Measurements from ENCODE around the gene PPP1R13L.
"Not testable (repeated sequence)": the region's sequence is repeated elsewhere in the genome, so short reads cannot be mapped to it uniquely, and the experiment has no call there.

Gene PPP1R13L

DNA sequence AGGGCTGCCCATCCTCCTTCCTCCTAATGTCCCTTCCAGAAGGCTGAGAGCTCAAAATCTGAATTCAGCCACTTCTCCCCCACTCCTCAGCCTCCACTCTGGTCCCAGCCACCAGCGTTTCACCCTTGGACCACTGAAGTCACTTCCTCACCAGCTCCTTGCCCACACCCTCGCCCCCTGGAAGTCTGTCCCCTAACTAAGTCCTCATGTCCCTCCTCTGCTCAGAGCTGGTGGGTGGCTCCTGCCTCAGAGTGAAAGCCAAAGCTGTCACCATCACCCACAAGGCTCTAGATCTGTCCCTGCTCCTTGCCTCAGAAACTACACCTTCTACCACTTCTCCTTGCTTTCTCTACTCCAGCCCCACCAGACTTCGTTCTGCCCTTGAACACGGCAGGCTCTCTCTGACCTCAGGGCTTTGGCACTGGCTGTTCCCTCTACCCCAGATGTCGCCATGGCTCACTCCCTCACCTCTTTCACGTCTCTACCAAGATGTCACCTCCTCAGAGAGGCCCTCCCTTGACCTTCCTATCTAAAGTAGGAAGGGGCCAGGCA, 17.2 kb upstream of the PPP1R13L start:
- DNase-seq: no peak
- no peak for TF ChIP-seq GATA1 (IDR thresholded peaks at IDR 0.05; ENCODE audit: low read depth, low read length)
- no peak for TF ChIP-seq POLR2A (IDR thresholded peaks at IDR 0.05; ENCODE audit: low read length)

DNA sequence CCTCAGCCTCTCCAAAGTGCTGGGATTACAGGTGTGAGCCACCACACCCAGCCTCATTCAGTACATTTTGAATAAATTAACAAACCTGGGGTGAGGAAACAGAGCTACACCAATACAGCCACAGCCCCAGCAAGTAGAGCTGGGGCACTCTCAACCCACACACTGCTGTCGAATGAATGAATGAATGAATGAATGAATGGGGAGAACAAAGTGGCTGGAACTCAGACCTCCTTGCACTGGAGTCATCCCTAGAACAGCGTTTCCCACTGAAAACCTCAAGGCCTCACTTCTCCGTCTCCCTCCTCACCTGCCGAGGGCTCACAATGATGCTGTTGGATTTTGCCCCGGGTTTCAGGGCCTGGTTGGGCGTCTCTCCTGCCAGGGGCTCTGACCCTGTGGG, 16.0 kb upstream of the PPP1R13L start:
- DNase-seq: no peak
- TF ChIP-seq POLR2A (IDR thresholded peaks at IDR 0.05; ENCODE audit: low read length) (no peak), GATA1 (IDR thresholded peaks at IDR 0.05; ENCODE audit: low read depth, low read length) (no peak)

DNA sequence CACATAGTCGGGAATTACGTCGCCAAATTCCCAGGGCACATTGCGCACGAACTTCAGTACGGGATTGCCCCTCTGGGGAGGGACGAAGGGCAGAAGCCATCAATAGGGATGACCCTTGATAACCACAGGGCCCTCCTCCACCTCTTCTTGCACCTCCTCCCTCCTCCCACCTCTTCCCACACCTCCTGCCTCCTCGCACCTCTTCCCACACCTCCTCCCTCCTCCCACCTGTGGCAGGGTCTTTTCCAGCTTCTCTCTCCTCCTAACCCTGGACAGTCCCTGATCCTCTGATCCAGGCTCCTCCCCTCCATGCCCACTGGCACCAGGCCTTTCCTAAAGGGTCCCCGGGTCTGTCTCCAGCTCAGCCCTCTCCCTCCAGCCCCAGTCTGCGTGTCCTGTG, 15.5 kb upstream of the PPP1R13L start:
- no peak for DNase-seq
- TF ChIP-seq GATA1 (IDR thresholded peaks at IDR 0.05; ENCODE audit: low read depth, low read length): no peak
- TF ChIP-seq POLR2A (IDR thresholded peaks at IDR 0.05; ENCODE audit: low read length): no peak

DNA sequence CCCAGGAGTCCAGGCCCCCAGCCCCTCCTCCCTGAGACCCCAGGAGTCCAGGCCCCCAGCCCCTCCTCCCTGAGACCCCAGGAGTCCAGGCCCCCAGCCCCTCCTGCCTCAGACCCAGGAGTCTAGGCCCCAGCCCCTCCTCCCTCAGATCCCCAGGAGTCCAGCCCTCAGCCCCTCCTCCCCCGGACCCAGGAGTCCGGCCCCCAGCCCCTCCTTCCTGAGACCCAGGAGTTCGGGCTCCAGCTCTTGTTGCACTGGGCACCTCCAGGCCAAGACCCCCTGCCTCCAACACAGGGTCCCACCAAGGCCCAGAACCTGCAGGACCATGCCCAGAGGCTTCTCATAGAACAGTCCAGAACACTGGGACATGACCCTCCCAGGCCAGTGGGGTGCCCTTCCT, 15.0 kb upstream of the PPP1R13L start:
- TF ChIP-seq GATA1 (IDR thresholded peaks at IDR 0.05; ENCODE audit: low read depth, low read length) (no peak), POLR2A (IDR thresholded peaks at IDR 0.05; ENCODE audit: low read length) (no peak)
- no peak for DNase-seq

DNA sequence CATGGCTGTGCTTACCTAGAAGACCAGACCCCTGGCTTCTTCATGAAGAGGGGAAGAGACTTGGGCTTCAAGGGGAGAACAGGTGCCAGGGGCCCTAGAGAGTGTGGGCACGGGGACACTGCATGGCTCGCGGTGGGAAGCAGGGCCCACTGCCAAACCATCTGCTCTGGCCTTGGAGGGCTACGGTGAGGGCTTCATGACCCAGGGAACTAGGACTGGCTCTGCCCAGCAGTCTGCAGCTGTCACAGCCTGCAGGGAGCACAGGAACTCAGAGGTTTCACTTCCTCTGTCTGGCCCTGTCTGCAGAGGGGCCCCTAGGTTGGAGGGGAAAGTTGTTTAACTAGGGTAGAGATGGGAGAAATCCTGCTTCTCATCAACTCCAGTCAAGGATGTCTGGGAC, 14.5 kb upstream of the PPP1R13L start:
- TF ChIP-seq GATA1 (IDR thresholded peaks at IDR 0.05; ENCODE audit: low read depth, low read length) (no peak), POLR2A (IDR thresholded peaks at IDR 0.05; ENCODE audit: low read length) (no peak)
- no peak for DNase-seq

DNA sequence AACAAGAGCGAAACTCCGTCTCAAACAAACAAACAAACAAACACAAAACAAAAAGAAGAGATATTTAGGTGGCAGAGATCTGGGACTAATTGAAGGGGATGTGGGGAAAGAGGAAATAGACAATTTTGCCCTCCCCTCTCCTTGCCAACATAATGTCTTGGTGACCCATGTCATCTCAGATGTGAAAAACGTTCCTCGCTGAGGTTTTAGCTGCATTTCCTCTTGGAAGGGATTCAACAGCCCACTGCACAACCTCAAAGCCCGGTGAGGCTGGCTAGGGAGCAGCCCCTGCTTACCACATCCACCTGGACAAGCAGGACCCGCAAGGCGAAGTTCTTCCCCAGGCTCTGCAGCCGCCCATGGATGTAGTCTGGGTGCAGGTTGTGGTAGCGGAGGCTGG, 13.9 kb upstream of the PPP1R13L start:
- DNase-seq: no peak
- TF ChIP-seq GATA1 (IDR thresholded peaks at IDR 0.05; ENCODE audit: low read depth, low read length) (no peak), POLR2A (IDR thresholded peaks at IDR 0.05; ENCODE audit: low read length) (no peak)

DNA sequence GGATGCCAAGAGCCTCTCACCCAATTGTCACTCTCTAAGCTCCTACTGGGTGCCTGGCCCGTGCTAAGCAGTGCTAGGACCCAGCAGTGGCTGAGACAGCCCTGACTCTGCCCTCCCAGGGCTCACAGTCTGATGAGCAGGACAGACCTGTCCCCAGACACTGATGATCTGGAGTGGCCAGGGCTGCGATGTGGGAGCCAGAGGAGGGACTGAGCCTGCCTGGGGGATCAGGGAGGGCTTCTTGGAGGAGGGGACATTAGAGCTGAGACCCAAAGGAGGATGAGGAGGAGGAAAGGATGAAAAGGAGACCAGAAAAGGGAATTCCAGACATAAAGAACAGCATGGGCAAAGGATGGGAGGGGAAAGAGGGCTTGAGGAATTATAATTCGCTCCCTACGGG, 12.3 kb upstream of the PPP1R13L start:
- TF ChIP-seq GATA1 (IDR thresholded peaks at IDR 0.05; ENCODE audit: low read depth, low read length): no peak
- no peak for TF ChIP-seq POLR2A (IDR thresholded peaks at IDR 0.05; ENCODE audit: low read length)
- DNase-seq: no peak

DNA sequence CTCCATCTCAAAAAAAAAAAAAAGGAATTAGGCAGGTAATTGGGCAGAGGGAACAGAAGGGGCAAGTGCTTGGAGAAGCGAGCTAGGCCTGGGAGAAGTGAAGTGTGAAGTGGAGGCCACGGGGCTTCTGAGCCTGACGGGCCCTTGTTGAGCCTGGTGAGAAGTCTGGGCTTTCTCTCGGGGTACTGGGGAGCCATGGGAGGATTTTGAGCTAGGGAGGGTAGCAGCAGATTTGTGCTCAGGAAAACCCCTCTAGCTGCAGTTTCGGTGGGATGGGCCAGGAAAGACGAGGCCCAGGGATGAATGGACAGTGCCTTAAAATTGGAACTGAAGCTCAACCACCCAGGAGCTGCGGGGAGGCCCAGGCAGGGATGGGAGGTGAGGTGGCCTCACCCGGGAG, 9.6 kb upstream of the PPP1R13L start:
- TF ChIP-seq POLR2A (IDR thresholded peaks at IDR 0.05; ENCODE audit: low read length): no peak
- TF ChIP-seq GATA1 (IDR thresholded peaks at IDR 0.05; ENCODE audit: low read depth, low read length): no peak
- DNase-seq: no peak

DNA sequence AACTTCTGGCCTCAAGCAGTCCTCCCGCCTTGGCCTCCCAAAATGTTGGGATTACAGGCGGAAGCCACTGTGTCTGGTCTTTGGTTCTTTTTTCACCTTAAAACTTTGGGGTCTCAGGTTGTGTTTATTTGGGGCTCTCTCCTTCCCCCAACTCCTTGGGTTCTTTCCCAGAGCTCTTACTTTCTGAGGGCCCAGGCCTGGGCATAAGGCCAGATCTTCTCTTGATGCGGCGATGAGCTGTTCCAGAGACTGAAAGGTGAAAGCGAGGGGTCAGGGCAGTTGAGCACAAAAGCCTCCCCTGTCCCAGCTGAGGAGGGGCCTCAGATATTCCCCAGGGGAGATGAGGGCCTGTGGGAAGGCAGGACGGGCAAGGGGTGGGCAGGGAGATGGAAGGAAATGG, 8.6 kb upstream of the PPP1R13L start:
- no peak for DNase-seq
- TF ChIP-seq POLR2A (IDR thresholded peaks at IDR 0.05; ENCODE audit: low read length): no peak

DNA sequence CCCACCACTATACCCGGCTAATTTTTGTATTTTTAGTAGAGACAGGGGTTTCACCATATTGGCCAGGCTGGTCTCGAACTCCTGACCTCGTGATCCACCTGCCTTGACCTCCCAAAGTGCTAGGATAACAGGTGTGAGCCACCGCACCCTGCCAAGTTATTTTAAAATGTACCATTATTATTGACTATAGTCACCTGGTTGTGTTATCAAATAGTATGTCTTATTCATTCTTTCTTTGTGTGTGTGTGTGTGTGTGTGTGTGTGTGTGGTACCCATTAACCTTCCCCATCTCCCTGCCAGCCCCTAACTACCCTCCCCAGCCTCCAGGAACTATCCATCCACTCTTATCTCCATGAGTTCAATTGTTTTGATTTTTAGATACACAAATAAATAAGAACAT, 5.5 kb upstream of the PPP1R13L start:
- DNase-seq: not testable (repeated sequence)

DNA sequence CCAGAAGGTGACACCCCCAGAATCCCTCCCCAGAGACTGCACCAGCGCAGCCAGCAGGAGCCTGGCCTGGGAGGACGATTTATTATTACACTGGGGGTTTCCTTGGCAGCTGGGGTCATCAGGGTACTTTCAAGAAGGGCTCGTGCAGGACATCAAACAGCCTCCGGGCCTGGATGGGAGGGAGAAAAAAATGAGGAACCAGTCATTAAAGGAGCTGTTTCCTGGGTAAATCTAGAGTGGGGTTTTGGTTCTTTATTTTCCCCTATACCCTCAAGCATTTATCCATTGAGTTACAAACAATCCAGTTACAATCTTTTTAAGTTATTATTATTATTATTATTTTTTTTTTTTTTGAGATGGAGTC, 4.7 kb upstream of the PPP1R13L start:
- TF ChIP-seq POLR2A (IDR thresholded peaks at IDR 0.05; ENCODE audit: low read length): no peak
- TF ChIP-seq GATA1 (IDR thresholded peaks at IDR 0.05; ENCODE audit: low read depth, low read length): no peak
- DNase-seq: no peak

DNA sequence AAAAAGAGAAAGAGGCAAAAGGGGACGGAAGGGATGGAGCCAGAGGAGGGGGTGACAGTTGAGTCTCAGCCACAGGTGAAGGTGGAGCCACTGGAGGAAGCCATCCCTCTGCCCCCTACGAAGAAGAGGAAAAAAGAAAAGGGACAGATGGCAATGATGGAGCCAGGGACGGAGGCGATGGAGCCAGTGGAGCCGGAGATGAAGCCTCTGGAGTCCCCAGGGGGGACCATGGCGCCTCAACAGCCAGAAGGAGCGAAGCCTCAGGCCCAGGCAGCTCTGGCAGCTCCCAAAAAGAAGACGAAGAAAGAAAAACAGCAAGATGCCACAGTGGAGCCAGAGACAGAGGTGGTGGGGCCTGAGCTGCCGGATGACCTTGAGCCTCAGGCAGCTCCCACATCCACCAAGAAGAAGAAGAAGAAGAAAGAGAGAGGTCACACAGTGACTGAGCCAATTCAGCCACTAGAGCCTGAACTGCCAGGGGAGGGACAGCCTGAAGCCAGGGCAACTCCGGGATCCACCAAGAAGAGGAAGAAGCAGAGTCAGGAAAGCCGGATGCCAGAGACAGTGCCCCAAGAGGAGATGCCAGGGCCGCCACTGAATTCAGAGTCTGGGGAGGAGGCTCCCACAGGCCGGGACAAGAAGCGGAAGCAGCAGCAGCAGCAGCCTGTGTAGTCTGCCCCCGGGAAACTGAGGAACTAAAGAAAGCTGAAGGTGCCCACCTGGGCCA, 4.1 kb upstream of the PPP1R13L start:
- TF ChIP-seq POLR2A (IDR thresholded peaks at IDR 0.05; ENCODE audit: low read length) (no peak), GATA1 (IDR thresholded peaks at IDR 0.05; ENCODE audit: low read depth, low read length) (no peak)
- no peak for DNase-seq

DNA sequence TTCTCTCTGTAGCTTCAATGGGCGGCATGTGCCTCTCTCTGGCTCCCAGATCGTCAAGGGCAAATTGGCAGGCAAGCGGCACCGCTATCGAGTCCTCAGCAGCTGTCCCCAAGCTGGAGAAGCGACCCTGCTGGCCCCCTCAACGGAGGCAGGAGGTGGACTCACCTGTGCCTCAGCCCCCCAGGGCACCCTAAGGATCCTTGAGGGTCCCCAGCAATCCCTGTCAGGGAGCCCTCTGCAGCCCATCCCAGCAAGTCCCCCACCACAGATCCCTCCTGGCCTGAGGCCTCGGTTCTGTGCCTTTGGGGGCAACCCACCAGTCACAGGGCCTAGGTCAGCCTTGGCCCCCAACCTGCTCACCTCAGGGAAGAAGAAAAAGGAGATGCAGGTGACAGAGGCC, 3.3 kb upstream of the PPP1R13L start:
- no peak for DNase-seq
- TF ChIP-seq POLR2A (IDR thresholded peaks at IDR 0.05; ENCODE audit: low read length): no peak

DNA sequence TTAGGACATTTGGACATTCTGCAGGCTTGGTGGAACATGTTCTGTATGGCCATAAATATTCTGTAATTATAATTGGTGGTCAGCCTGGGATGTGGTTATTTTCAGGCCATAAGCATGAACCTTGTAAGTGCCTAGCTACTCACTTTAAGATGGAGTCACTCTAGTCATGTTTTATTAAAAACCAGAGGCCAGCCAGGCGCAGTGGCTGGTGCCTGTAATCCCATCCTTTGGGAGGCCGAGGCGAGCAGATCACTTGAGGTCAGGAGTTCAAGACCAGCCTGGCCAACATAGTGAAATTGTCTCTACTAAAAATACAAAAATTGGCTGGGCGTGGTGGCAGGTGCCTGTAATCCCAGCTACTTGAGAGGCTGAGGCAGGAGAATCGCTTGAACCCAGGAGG, 2.7 kb upstream of the PPP1R13L start:
- DNase-seq: not testable (repeated sequence)

DNA sequence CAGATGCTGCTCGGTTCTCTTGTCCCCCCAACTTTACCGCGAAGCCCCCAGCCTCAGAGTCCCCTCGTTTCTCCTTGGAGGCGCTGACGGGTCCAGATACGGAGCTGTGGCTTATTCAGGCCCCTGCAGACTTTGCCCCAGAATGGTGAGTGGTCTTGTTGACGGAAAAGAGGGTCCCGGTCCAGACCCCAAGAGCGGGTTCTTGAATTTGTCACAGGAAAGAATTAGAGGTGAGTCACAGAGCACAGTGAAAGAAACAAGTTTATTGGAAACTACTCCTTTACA, 2.2 kb upstream of the PPP1R13L start:
- no peak for DNase-seq
- TF ChIP-seq GATA1 (IDR thresholded peaks at IDR 0.05; ENCODE audit: low read depth, low read length) (no peak), POLR2A (IDR thresholded peaks at IDR 0.05; ENCODE audit: low read length) (no peak)

All from erythroblast (primary cell).